Right forelimb (tissue), 1 donor: ENCODE results near the gene PLXNA3.
A peak's percentile ranks its signal among the peaks of the same experiment; 100 is the strongest.

Source experiments
- DNase-seq: peaks from one replicate; pipeline ENCODE4 v3.0.0-alpha.2; 2018

The PLXNA3 gene

DNA sequence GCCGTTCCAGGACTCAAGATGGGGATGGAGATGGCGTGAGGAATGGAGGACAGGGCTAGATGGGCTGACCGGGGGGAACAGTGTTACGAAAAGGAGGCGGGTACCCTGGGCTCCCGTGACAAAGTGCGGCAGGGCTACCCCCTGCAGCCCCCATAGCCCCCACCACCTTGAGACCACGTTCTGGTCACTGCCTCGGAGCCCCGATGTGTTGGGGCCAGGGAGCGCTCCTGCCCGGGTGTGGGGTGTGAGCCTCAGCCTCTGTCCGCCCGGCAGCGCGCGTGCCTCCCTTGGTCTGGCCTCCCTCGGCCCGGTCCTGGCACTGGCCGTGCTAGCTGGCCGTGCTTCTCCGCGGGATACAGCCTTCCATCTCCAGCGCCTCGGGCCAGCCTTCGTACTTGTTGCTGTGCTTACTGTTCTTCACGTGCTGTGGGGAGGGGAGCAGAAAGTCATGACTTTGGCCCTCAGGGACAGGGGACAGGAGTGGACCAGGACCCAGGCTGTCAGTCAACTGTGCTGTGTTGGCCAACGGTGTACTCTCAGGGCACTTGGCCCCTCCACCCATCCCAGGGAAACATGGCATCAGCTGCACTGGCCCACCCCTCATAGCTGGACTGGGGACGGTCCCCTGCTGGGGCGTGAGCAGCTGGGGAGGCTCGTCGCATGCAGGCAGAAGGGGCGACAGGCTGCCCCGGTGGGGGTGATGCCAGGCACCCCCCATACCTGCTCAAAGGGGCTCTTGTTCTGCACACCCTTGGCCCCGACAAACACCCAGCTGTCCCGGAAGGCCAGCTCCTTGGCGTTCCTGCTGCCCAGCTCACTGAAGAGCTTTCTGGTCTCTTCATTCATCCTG lies 48.6 kb downstream of the PLXNA3 start:
- DNase-seq = no peak

GRCh38 chrX:154507673-154508383 lies 49.7 kb downstream of the PLXNA3 start:
- DNase-seq = no peak

DNA sequence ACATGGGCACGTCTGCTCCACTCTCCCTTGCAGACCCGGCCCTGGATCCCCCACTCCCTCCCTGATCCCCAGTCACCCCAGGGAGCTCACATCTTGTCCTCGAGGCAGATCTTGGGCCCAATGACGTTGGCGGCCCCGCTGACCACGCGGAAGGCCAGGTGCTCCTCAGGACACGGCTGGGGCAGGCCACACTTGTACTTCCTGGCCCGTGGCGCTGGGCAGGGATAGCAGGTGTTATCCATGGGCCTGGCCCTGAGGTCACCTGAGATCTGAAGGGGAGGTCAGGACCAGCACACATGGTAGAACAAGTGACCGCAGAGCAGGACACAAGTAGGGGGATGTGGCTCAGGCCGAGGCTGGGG lies 50.3 kb downstream of the PLXNA3 start:
- no peak for DNase-seq

DNA sequence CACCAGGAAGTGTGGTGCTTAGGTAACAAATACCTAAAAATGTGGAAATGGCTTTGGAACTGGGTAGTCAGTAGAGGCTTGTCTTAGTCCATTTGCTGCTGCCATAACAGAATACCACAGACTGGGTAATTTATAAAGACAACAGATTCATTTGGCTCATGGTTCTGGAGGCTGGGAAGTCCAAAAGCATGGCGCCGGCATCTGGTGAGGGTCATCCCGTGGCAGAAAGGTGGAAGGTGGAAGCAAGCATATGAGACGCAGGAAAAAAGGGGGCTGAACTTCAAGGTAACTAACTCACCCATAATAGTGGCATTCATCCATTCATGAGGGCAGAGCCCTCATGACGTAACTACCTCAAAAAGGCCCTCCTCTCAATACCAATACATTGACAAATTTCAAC lies 51.4 kb downstream of the PLXNA3 start:
- no peak for DNase-seq

DNA sequence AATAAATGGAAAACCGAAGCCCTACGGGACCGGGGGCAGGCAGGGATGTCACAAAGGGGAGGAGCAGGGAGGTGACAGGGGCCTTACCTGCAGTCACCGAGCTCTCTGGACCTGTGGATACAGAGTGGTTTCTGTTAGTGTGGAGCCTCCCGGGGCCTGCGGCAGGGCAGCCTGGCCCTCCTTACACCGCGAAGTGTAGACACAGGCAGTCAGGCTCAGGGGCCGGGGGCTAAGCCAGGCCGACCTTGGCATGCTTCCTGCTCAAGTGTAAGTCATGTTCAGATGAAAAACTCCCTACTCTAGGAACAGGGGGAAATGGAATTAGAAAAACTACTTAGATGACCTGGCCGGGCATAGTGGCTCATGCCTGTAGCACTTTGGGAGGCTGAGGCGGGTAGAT lies 53.7 kb downstream of the PLXNA3 start:
- no peak for DNase-seq

GRCh38 chrX:154512879-154513553 lies 54.9 kb downstream of the PLXNA3 start:
- DNase-seq = no peak

DNA sequence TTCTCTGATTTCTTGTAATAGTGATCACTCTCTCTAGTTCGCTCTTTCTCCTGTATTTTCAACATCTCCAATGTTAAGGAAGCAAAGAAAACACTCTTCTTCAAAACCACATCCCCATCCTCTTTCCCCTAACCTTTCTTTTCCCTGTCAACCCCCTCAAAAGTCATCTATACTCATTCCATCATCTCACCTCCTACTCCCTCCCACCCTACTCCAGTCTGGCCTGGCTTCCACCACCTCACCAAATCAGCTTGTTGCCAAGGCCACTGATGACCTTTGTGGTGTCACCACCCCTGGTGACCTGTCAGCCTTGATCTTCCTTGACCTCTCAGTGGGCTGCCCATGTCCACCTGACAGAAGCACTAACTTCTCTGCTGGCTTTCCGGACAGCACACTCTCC lies 55.6 kb downstream of the PLXNA3 start:
- DNase-seq = no peak

DNA sequence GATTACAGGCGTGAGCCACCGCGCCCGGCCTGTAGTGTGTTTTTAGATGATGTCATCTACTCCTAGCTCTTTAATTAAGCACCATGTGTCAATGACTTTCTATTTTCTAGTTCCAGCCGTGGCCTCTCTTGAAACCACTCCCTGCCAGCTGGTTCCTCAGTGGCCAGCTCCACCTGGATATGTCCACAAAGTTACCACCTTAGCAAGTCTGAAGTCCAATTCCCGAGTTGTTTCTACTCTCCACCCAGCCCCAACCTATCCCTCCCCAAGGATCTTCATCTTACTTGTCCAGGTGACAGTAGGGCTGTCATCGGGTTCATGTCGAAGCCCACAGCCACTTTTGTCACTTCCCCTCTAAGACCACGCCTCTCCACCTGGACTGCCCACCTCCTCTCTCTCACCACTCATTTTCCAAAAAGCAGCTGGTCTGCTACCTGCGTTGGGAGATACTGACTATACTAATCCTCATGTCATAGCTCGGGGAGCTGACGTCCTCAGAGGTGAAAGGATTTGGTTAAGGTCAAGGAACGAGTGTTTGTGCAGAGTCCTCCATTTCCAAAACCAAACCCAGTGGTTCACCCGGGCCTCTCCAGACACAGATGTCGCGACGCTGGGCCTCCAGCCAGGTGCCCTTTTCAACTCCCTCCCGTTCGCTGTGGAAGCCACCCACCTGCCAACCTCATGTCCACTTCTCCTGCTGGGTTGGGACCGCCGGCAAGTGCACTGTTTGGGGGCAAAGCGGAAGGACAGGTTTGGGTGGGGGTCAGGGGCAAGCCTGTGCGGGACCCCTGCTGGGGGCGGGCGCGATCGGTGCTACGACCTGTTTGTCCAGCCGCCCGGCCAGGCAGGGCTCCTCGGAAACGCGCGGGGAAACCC lies 57.2 kb downstream of the PLXNA3 start:
- no peak for DNase-seq

DNA sequence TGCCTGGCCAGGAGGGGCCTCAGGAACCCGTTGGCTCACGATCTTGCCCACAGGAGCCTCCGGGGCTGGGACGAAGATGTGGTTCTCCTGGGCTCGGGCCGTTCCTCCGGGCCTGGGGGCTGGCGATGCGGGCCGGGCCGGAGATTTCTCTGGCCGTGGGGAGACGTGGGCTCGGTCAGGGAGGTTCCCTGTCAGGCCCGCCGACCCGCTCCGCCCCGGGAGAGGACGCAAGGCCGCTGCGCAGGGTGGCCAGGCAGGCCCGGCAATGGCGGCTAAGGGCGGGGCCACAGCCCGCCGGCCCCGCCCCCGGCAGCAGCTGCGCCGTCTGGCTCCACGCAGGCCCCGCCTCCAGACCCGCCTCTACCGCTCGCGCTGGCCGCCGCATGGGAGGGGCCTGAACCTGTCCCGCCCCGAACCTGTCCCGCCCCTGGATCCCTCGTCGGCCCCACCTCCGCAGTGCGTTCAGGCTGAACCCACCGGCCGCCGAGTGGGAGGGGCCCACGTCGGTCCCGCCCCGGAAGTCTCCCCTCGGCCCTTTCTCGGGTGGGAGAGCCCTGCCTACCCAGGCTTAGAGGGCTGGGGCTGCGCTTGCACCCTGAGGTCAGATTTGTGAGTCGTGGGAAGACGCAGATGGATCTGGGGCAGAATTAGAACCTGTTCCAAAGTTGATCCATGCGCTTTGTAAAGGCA lies 58.0 kb downstream of the PLXNA3 start, which contains the start of gene FAM3A:
FAM3A (minus strand) TSS at position 267 of the 690 bp plus-strand sequence. CDS start 460 bp downstream, outside the sequence.
- peak; percentile 95 for DNase-seq

- DNase-seq = no peak
Observed at GRCh38 chrX:154516656-154517100, 58.6 kb downstream of the PLXNA3 start.

DNA sequence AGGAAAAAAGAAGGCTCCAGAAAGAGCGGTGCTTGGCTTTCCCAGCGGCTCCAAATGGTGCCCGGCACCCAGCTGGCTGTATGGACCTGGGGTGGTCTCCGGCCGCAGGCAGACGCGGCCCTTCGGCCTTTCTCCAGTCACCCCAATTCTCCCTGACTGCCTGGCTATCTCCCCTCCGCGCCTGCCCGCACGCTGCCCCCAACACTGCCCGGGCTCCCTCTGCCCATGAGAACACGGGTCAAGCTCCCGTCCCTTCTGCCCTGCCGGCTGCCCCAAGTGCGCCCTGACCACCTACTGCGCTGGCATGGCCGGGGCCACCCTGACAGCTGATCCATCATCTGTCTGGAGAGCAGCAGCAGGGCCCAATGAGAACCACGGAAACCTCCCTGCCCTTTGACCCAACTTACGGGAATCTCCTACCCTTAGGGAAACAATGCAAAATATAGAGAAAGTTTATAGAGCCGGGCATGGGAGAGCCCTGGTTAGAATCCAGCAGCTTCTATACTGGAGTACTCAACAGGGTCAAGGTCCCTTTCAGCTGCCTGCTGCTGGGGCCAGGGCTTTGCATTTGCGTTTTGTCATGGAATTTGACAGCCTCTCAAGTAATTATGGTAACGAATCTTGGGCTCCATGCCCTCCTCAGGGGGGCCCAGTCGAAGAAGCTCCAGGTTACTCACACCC lies 59.2 kb downstream of the PLXNA3 start:
- DNase-seq = no peak

- no peak for DNase-seq
Observed at GRCh38 chrX:154519389-154519788, 61.3 kb downstream of the PLXNA3 start.

GRCh38 chrX:154525606-154526490 lies 67.8 kb downstream of the PLXNA3 start:
- DNase-seq = no peak

GRCh38 chrX:154526901-154527675 lies 69.0 kb downstream of the PLXNA3 start:
- DNase-seq = peak; percentile 89
